HG02943 (cell line): Measurements from ENCODE around the gene SCPEP1.
"Not testable (repeated sequence)": the region's sequence is repeated elsewhere in the genome, so short reads cannot be mapped to it uniquely, and the experiment has no call there.

Experiments
- ATAC-seq: cut with Tn5 transposase; IDR thresholded peaks from one replicate; pipeline ENCODE4 v1.9.1; 2021; ENCODE audit warnings: mild to moderate bottlenecking, low read depth, moderate library complexity; ENCODE audit not compliant: unreplicated experiment

Gene SCPEP1

DNA sequence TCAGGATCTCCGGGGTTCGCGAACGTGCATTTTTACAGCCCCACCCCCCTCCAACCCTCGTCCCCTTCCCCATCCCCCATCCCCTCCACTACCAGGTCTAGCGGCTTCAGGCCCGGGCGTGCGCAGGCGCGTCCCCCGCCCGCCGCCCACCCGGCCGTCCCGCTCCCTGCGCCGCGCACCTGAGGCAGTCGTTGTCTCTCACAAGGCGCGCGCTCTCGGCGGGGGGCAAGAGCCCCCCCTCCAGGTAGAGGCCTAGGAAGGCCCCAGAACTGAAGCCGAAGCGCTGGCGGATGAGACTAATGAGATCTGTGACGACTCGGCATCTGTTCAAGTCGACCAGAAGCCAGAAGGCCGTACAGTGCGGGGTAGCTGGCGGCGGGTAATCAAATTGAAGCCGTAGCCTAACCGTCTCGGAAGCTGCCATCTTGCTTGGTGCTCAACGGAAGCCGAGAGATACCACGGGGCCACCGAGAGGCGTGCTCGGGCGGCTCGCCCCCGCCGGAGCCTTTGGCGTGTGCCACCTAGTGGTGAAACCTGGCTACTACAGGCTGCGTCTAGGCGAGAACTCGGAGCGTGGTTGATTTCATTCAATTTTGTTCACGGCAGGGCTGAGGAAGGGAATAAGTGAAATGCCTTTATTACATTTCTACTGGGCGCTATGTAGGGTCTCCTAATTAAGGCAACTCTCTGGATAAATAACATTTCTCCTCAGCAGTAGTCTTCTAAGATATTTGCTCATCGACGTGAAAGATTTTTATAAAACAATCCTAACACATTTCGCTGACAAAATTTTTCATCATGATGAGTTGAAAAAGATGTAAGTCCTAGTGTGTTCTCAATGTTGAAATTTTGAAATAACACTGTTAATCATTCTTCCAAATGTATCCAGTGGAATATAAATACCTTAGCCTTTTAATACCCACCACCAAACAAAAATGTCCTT lies 17.1 kb upstream of the SCPEP1 start, which contains the start of gene COIL:
Gene COIL, minus strand, starts transcription at position 455 of the 943 bp plus-strand sequence. Its CDS starts 31 bp downstream, at position 424.
- peak; percentile 93 for ATAC-seq

DNA sequence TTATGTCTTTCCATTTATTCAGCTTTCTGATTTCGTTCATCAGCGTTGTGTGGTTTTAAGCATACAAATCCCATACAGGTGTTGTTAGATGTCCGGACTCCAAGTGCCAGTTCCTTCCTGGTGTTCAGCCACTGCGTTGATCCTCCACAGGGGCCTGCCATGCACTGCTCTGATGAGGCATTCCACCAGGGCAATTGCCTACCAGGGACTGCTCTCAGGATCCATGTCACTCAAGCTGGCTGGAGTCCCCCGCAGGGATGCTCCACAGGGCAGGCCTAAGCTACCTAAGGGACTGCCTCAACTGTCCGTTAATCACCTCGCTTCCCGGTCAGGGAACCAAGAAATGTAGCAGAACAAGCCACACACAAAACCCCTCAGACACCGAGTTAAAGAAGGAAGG lies 12.7 kb upstream of the SCPEP1 start:
- not testable (repeated sequence) for ATAC-seq

DNA sequence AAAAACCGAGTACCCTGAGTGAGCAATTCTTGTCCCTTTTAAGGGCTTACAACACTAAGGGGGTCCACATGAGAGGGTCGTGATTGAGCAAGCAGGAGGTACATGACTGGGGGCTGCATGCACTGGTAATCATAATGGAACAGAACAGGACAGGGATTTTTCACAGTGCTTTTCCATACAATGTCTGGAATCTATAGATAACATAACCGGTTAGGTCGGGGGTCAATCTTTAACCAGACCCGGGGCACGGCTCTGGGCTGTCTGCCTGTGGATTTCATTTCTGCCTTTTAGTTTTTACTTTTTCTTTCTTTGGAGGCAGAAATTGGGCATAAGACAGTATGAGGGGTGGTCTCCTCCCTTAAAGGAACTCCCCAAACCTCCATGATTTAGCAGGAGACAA lies 12.2 kb upstream of the SCPEP1 start:
- not testable (repeated sequence) for ATAC-seq

DNA sequence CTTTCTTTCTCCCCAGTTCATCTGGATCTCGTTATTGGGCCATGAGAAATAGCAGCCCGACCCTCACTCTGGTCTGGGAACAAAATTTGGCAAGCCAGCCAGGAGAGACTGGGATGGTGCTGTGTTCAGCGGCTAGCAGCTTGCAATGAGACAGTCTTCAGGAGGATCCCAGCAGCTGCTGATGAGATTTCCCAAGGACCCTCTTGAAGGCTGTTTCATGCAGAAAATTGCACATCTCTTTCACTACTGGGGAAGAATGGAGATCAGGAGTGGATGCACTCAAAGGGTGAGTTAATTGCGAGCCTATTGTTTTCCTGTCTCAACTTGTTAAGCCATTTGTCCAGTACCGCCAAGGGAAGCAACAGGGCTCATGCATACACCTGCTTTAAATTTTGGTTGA lies 11.6 kb upstream of the SCPEP1 start:
- no peak for ATAC-seq

DNA sequence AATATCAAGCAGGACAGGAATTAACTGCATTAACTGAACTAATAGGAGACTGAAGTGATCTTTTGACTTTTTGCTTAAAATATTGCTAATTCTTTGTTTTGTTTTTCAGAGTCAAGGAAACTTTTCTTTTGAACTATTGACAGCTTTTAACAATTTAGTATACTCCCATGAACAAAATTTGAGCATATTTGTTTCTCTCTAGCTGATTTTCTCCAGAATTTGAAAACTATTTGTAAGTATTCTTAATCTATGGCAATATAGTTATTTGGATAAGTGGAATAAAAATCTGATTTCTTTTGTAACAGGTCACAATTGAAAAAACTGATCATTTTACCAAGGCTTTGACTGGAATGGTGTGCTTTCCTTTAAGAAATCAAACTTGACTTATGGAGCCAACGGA lies 7.0 kb upstream of the SCPEP1 start:
- no peak for ATAC-seq

DNA sequence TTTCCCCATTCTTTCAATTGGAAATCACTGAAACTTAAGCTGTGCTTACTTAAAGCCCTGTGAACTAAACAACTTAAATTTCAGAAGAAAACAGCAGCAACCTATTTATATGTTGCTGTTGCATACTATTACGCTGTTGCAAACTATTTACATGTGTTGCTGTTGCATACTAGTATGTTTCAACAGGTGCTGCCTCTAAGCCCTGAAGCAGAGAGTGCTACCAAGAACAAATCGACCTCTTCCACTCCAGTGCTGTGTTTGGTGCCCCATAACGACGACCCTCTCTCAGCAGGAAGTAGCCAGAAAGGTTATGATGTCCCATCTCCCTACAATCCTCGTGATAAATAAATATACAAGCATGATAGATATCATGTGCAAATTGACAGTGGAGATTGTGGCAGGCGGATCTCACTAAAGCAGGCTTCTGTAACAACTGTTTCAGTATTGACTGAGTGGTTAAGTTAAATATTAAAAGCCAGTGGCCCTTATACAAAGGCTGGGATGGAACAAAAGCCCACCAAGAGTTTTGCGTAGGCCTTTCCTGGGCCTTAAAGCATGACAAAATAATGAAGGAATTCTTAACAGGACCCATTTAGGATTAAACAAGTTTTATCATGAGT lies 5.7 kb upstream of the SCPEP1 start:
- no peak for ATAC-seq

DNA sequence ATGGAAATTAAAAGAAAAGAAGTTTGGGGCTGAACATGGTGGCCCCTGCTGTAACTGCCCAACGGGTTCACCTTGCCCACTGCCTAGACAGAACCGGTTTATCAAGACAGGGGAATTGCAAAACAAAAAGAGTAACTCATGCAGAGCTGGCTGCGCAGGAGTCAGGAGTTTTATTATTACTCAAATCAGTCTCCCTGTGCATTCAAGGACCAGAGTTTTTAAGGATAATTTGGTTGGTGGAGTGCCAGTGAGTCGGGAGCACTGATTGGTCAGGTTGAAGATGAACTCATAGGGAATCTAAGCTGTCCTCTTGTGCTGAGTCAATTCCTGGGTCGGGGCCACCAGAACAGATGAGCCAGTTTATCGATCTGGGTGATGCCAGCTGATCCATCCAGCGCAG lies 4.4 kb upstream of the SCPEP1 start:
- ATAC-seq = no peak

DNA sequence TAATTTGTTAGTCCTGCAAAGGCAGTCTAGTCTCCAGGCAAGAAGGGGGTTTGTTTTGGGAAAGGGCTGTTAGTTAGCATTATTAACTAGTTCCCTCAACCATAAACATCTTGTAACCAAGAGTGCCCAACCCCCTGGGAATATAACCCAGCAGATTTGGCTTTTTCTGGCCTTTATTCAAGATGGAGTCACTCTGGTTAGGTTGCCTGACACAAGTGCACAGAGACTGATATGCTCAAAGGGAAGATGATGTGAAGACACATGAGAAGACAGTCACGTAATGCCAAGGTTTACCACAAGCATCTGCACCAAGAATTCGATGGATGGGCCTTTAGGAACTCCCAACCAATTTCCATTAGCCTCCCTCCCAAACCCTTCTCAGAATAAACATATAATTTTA lies 3.9 kb upstream of the SCPEP1 start:
- no peak for ATAC-seq

DNA sequence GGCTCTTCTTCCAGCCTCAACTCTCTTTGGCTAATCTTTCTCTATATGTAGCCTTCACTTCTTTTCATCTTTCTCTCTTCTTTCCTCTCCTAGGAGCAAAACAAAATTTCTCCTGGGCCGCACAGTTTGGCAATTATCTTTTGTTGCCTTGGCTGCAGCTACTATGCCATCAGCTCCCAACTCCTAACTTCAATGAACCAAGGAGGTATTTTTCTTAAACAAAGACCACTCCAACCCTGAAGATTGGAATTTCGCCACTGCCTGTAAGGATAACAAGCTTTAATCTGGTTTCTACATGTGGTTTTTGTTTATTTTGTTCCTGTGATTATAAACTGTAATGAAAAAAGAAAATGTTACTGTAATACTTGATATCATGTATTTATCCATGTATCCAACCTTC lies 2.3 kb upstream of the SCPEP1 start:
- ATAC-seq = no peak

DNA sequence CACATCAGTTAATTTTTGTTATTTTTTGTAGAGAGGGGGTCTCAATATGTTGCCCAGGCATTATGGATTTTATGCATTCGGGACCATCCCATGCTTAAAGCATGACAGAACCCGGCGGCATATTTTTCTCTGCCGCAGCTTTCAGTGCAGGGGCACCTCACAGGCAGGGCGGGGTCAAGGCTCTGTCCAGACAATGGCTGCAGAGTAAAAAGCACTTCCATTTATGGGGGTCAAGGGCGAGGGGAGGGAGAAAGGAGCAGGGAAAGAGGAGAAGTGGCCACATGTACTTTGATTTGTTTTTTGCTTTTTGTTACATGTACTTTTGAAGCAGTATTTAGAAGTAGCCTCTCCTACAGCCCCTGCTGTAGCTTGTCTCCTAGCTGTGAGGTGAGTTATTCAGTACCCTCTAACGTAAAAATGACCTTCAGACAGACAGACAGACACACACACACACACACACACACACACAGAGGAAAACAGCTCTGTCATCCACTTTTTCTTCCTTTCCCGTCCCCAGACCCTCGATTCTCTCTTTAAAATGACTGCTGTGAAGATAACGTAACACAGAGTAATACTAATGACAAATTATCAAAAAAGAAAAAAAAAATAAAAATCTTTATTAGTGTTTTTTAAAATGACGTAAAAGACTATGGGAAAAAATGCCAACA lies 856 bp upstream of the SCPEP1 start:
- ATAC-seq = no peak

DNA sequence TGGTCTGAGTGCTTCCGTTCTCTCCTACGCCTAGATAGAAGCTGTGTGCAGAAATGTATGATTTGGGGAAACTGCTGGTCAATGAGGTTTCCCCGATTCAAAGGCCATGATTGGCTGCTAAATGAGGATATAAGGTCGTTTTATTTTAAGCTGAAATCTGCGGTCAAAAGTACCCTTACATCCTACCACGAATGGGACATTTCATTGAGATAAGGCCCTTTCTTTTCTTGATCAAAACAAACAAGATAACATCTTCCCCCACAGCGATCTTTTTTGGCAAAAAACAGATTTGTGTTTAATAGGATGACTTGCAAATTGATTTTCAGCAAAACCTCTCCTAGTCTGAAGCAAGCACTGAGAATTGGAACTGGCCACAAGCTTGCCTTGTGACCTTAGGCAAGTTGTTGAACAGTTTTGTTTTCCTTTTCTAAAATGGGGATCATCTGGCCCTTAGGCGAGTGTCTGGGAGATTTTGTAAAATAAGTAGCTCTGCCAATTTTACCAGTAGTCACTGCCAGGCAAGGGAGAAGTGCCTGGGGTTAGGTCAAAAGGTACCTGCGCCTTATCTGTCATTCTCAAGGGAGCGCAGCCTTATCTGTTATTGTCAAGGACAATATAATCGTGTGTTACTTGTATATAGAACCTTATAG lies 635 bp downstream of the SCPEP1 start:
- peak; percentile 16 for ATAC-seq

DNA sequence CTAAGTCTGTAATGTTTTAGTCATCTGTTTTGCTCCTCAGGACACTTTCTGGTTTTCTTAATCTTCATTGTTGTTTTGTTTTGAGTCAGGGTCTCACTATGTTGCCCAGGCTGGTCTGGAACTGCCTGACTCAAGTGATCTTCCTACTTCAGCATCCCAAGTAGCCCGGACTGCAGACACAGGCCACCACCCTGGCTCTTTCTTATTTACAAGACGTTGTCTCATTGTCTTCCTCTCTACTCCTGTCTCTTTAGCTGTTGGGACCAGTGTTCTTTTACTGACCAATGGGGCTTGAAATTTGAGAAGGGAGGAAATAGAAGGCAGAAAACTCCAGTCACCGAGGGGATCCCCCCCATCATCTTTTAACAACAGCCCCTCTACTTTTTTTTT lies 1.2 kb downstream of the SCPEP1 start:
- ATAC-seq = no peak

DNA sequence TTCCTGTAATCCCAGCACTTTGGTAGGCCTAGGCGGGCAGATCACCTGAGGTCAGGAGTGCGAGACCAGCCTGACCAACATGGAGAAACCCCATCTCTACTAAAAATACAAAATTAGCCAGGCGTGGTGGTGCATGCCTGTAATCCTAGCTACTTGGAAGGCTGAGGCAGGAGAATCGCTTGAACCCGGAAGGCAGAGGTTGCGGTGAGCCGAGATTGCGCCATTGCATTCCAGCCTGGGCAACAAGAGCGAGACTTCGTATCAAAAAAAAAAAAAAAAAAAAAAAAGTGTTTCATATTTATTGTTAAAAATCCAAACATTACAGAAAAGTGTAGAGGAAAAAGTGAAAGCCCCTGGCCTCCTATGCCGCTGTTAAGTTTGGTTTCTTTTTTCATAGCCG lies 2.6 kb downstream of the SCPEP1 start:
- not testable (repeated sequence) for ATAC-seq

DNA sequence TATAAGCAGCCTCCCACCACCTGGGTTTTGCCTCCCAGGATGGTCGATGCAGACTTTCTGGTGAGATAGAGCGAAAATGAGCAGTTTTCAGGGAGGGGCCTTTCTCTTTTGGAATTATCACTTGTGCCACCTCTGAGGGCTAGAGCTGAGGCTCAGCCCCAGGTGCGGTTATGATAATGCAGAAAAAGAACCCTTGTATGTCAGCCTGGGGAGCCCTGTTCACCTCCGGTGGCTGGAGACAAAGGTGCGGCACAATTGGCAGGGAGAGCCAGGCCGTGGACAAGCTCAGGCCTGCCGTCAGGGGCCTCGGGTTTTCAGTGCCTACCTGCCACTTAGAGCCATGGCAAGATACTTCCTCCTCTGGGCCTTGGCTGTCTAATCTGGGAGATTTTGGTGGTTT lies 4.4 kb downstream of the SCPEP1 start:
- ATAC-seq = no peak

DNA sequence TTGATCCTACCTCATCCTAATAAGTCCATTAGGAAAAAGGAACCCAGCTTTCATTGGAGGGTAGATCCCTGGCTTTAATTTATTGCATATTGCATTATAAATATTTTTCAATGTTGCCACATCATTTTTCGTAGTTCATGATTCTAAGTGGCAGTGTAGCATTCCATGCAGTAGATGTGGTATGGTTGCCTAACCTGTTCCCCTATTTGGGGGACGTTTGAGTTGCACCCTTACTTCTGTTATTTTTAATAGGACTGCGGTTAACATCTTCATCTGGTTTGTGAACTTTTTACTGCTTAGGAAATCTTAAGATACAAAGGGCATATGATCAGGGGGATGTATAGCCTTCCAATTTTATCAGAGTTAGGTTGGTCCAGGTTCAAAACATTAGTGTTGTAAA lies 5.4 kb downstream of the SCPEP1 start:
- no peak for ATAC-seq

DNA sequence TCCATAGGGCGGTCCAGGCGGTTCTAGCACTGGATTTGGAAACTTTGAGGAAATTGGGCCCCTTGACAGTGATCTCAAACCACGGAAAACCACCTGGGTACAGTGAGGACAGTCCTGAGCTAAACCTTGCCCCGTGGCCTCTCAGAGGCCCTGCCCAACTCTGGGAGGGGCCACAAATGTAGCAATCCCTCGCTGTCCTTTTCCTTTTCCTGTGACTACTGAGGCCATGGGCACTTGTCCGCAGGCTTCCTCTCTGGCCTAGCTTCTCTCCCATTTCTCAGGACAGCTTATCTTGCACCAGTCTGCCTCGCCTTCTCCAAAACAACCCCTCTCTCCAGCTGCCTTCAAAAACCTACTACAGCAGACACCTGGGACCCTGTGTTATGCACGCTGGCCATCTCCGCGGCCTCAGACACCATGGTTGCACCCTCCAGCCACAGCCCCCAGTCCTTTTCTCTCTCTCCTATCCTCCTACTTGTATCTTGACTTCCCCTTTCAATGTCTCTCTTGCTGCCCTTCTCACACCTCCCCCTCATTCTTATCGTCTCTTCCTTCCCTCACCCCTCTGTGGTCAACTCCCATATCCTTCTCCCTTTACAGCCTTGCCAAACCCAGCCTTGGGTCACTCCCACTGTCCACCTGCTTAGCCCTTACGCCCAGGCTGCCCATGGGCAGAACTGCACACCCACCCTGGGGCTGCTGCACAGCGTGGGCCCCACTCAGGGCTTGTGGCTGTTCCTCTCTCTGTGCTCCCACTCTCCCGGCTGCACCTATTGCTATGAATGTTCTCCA lies 7.6 kb downstream of the SCPEP1 start:
- ATAC-seq = no peak

DNA sequence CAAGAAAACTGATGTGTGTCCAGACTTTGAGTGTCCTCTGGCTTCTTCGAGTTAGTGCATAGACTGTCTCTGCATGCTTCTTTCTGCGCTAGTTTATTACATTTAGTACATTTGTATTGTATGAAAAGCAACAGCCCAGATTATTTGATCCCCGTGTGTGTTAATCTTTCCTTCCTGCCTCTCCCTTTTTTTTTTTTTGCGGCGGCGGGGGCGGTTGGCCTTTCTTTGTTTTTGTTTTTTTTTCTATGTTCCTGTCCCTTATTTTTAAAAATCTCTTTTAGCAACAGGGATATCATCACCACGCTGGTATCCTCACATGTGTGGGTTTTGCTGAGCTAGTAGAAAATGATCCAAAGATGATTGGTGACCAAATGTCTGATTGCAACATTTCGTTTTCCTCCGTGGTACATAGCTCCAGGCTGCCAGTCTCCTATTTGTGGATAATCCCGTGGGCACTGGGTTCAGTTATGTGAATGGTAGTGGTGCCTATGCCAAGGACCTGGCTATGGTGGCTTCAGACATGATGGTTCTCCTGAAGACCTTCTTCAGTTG lies 9.4 kb downstream of the SCPEP1 start:
- ATAC-seq = no peak

DNA sequence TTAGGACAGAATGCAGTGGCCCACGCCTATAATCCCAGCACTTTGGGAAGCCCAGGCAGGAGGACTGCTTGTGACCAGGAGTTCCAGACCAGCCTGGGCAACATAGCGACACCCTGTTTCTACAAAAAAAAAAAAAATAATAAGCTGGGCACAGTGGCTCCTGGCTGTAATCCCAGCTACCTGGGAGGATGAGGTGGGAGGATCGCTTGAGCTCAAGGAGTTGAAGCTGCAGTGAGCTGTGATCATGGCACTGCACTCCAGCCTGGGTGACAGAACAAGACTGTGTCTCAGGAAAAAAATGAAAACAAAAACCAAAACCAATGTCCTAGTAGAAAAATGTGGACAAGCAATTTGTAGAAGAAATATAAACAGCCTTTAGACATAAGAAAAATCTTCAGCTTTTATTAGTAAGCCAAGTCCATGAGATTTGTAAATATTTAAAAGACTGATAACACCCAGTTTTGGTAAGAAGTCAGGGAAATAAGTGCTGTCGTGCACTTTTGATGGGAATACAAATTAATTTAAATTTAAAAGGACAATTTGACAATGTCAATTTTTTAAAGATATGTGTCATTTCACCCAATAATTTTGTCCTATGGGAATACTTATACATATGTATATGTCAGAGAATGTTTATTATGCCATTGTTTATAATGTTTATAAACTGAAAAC lies 11.1 kb downstream of the SCPEP1 start:
- ATAC-seq = no peak

DNA sequence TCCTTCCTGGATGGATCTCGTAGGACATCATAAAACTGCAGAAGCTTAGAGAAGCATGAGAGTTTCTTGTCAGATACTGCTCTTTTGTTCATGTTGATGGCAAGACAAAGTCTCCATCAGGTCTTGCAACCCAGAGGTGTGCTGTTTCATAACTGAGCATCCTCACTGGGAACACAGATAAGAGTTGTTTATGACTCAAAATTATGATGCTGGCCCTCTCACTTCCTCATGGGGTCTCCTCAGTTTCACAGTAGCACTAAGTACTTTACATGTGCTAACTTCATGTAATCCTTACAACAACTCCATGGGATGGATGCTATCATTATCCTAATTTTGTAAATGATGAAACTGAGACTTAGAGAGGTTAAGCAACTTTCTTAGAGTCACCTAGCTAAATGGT lies 14.4 kb downstream of the SCPEP1 start:
- no peak for ATAC-seq
